Fibroblast of mammary gland (primary cell): ENCODE results near the gene CDKN2B-AS1.
A peak's percentile ranks its signal among the peaks of the same experiment; 100 is the strongest.

Experiments
- DNase-seq: peaks from one replicate; pipeline ENCODE4 v3.0.0-alpha.2; 2010; ENCODE audit warnings: low read depth
- H3K4me3 ChIP-seq: 2 replicates; pipeline ENCODE4 v1.5.1; 2011; ENCODE audit warnings: low read depth, mild to moderate bottlenecking, low read length, moderate library complexity; ENCODE audit not compliant: control insufficient read depth
- TF ChIP-seq, protein P1 (sequence below): conservative IDR thresholded peaks from 2 replicates; pipeline ENCODE4 v1.5.1; 2011; ENCODE audit warnings: low read depth, low read length, inconsistent platforms; ENCODE audit not compliant: control insufficient read depth, insufficient read depth

The CDKN2B-AS1 gene

GRCh38 chr9:22120595-22120994 is 126.0 kb downstream of the CDKN2B-AS1 start:
- DNase-seq: no peak
- H3K4me3 ChIP-seq: no peak overlapping the region
- TF ChIP-seq, protein P1, sequence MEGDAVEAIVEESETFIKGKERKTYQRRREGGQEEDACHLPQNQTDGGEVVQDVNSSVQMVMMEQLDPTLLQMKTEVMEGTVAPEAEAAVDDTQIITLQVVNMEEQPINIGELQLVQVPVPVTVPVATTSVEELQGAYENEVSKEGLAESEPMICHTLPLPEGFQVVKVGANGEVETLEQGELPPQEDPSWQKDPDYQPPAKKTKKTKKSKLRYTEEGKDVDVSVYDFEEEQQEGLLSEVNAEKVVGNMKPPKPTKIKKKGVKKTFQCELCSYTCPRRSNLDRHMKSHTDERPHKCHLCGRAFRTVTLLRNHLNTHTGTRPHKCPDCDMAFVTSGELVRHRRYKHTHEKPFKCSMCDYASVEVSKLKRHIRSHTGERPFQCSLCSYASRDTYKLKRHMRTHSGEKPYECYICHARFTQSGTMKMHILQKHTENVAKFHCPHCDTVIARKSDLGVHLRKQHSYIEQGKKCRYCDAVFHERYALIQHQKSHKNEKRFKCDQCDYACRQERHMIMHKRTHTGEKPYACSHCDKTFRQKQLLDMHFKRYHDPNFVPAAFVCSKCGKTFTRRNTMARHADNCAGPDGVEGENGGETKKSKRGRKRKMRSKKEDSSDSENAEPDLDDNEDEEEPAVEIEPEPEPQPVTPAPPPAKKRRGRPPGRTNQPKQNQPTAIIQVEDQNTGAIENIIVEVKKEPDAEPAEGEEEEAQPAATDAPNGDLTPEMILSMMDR: no peak

DNA sequence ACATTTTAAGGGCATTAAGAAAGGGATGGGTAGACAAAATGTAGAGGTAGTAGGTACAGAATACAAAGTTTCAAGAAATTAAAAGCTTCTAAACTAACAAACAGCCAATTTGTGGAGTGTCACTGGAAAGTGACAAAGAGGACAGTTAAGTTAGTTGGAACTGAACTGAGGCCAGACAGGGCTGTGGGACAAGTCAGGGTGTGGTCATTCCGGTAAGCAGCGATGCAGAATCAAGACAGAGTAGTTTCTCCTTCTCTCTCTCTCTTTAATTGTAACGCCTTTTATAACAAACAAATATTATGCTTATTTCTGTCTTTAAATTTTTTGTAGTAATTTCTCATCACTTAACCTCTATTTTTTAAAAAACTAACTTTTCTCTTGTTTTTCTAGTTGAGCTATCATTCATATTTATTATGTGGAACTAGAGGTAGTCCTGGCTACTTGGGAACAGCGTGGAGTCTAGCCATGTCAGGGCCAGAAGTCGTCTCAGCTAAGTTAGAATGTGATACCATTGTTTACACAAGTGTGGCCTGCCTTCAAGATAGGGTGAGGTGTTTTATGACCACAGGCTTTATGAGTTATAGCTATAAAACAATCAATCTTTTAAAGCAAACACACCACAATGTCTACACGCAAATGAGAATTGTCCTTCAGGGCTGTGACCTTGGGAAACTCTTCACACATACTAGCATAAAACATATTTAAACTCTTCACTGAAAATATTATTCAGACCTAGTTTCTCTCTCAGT is 129.8 kb downstream of the CDKN2B-AS1 start:
- TF ChIP-seq, protein P1: no peak
- H3K4me3 ChIP-seq: no peak overlapping the region
- no peak for DNase-seq

DNA sequence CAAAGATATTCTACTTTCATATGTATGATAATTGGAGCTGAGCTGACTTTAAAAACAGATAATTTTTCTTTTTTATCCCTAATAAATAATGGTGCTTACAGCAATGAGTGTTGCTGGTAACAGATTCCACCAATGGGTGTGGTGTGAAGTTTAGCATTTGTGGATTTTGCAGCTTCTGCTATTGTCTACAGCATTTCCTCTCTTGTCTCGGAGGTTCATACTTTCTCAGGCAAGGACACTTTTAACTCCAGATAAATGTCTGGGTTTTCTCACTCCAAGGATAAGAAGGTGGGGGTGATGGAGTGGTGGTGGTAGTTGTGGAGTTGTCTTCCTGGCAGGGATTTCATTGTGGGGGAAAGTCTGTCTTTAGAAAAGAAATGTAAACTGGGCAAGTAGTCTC is 134.5 kb downstream of the CDKN2B-AS1 start:
- no peak overlapping the region for H3K4me3 ChIP-seq
- DNase-seq: no peak
- TF ChIP-seq, protein P1: no peak

GRCh38 chr9:22129633-22130032 is 135.0 kb downstream of the CDKN2B-AS1 start:
- no peak overlapping the region for H3K4me3 ChIP-seq
- no peak for DNase-seq
- TF ChIP-seq, protein P1: no peak

DNA sequence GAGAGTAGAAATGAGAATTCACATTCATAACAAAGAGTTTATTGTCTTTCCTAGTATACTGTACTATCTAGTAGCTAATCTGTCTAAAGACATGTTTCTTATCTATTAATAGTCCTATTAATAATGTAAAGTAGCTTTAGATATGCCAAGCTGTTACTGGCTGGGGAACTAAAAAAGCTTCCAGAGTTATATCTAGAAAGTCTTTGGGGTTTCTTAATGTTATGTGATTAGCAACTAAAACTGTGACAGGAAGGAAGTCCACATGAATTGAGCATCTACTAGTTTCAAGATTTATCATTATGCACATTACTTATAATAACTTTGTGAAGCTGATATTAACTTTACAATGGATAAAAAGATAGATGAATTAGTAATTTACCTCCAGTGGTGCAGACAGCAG is 137.2 kb downstream of the CDKN2B-AS1 start:
- TF ChIP-seq, protein P1: no peak
- no peak for DNase-seq
- H3K4me3 ChIP-seq: no peak overlapping the region

- H3K4me3 ChIP-seq: no peak overlapping the region
- DNase-seq: no peak
- TF ChIP-seq, protein P1: no peak
Observed at GRCh38 chr9:22134390-22134789, 139.8 kb downstream of the CDKN2B-AS1 start.

DNA sequence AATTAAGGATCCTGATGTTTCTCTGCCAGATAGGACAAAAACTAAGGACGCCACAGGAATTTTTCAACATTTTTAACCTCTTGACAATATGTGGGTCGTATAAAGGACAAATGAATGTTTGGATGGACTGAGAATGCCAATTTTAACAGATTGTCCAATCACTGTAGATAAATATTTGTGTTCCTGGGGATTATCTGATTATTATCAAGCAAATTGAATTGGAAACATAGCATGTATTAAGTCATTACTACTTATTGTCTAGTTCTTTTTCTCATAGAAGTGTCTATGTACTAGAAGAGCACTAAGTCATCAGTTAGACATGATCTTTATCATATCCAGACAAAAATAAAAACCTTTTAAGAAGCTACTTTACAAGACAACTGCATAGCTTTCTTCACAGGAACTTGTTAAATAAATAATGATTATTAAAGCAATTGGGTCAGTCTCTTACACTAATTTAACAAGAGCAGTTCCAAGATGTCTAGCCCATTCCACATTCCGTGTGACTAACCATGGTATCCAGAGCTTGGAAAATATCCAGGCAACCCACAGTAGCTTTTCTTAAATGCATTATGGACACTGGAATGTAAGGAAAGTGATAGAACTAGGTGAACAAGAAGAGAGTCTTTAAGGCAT is 142.0 kb downstream of the CDKN2B-AS1 start:
- TF ChIP-seq, protein P1: no peak
- H3K4me3 ChIP-seq: no peak overlapping the region
- peak; percentile 81 for DNase-seq
